ENCODE results near the gene NPAS3.
A peak's percentile ranks its signal among the peaks of the same experiment; 100 is the strongest.

The NPAS3 gene

GRCh38 chr14:33780035-33780434, 841.4 kb downstream of the NPAS3 start:
- no peak for DNase-seq

DNA sequence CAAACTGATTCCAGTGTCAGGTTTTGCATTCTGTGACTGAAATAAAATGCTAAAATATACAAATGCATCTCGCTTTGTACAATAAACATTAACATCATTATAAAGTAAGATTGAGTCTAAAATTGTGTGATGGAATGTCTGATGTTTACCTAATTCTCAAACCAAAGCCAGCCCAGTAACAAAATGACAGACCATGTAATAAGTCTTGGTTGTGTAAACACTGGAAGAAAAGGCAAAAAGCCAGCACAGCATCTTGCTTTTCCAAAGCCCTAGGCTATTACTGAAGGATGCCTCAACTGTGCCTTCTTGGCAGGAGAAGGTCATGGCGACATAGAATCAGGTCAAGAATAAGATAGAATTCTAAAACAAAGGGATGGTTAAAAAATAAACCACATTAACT, 842.6 kb downstream of the NPAS3 start:
- no peak for DNase-seq

DNA sequence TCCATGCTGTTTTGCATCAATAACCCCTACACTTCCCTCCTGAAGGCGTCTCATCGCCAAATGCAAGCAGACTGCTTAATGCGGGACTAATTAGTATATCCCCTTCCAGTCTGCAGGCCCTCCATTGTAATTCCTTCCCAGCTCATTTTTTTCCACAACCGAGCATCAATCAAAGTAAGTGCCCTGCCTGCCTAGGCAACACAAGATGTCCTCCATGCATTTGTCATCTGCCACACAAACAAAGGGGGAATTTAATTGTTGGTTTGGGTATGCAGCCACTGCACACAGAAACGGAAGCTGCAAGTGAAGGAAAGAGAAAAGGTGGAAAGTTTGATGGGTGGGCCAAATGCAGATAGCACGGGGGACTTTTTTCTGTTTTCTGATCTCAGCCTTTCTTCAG, 844.2 kb downstream of the NPAS3 start:
- DNase-seq, result no peak

DNA sequence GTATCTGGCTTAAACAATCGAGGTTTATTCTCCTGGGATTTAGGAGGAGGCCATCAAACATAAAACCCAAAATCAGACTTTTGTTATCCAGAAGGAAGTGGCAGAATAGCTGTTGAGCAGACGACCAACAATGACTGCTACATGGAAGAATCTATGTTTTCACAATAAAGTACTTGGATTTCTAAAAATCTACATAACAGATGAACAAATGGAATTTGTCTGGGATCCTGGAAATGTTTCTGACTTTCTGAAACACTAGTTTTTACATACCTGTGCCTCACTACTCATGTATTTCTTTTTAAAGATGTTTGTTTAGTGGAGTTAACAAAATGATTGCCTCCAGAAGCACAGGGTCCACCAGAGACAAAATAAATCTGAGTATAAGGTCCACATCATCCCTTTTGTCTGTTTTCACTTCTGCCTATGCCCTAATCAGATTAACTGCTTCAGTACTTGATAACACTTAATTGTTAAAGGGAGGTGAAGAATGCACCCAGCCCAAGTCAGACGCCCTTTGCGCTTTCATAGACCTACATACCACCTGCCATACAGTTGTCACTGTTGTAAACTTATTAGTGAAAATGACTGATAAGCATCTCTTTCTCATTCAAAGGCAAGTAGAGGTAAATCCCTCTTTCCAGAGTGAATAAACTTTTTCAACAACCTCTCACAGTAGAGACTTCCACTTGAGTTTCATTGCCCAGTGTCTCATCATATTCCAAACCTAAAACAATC, 847.6 kb downstream of the NPAS3 start:
- DNase-seq, result no peak

- DNase-seq, result no peak
Observed at GRCh38 chr14:33788161-33788560, 849.5 kb downstream of the NPAS3 start.

GRCh38 chr14:33790996-33791395, 852.3 kb downstream of the NPAS3 start:
- no peak for DNase-seq

GRCh38 chr14:33792009-33792719, 853.5 kb downstream of the NPAS3 start:
- no peak for DNase-seq

- peak; percentile 62 for DNase-seq
Observed at GRCh38 chr14:33792720-33793368, 854.2 kb downstream of the NPAS3 start.

DNA sequence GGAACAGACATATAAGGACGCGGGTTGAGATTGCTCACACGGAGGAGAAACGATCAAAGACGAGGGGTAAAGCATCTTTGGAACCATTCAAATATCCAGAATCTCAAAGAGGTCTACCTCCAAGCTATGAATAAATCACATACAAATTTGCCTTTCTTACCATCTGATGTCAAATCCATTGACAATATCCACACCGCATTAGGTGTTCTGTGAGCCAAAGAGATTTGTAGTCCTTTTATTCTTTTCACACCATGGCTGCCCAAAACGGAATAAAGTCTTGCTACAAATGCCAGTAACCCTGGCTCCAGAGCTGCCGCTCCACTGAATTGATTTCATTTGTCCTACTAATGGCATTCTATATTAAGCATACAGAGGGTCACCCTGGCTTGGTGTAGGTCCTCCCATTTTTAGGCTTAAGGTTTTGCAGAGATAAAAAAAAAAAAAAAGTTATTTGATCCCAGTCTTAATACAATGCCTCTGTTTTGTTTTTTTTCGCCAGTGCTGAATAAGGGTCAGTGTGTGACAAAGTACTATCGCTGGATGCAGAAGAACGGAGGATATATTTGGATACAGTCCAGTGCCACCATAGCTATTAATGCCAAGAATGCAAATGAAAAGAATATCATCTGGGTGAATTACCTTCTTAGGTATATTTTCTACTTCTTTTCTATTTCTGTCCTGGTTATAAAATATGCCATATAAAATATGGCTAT, 854.9 kb downstream of the NPAS3 start:
- no peak for DNase-seq

GRCh38 chr14:33794791-33795305, 856.2 kb downstream of the NPAS3 start:
- no peak for DNase-seq

DNA sequence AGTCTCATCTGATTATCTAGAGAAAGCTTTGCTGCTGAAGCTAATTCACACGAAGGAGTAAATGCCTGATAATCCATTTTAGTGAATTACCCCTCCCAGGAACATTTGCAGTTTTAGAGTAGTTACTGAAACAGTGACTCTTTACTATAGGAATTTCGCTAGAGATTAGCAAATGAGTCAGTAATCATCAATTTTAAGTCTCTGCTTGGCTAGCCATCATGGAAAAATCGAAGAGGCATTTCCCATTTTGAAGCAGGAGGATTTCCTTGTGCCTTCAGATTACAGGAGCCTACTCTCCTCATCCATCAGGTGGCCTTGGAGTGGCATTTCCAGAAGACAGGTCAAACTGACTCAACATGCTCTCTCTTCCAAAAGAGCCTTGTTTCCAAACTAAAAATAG, 857.7 kb downstream of the NPAS3 start:
- DNase-seq, result no peak

- no peak for DNase-seq
Observed at GRCh38 chr14:33799705-33800570, 861.3 kb downstream of the NPAS3 start.

DNA sequence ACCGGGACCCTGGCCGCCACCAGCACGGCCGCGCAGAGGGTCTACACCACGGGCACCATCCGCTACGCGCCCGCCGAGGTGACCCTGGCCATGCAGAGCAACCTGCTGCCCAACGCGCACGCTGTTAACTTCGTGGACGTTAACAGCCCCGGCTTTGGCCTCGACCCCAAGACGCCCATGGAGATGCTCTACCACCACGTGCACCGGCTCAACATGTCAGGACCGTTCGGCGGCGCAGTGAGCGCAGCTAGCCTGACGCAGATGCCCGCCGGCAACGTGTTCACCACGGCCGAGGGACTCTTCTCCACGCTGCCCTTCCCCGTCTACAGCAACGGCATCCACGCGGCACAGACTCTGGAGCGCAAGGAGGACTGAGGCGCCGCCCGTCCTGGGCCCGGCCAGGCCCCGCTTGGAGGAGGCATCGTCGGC, 862.1 kb downstream of the NPAS3 start:
- DNase-seq, result no peak

DNA sequence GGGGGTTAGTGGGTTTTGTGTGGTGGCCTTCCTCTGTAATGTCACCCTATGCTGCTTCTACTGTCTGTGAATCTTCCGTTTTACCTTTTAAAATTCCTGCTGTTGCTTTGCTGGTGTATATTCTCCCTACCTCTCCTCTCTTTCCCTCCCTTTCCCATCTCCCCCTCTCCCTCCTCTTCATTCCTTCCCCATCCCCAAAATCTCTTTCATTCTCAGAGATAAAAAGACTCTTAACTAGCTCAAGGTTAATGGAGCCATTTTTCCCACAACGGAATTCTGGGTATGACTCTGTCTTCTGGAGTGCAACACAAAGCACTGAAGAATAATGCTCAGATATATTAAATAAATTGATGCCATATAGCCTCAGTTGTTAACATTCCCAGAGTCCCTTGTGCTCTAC, 864.1 kb downstream of the NPAS3 start:
- no peak for DNase-seq

- no peak for DNase-seq
Observed at GRCh38 chr14:33805593-33805992, 866.9 kb downstream of the NPAS3 start.

DNA sequence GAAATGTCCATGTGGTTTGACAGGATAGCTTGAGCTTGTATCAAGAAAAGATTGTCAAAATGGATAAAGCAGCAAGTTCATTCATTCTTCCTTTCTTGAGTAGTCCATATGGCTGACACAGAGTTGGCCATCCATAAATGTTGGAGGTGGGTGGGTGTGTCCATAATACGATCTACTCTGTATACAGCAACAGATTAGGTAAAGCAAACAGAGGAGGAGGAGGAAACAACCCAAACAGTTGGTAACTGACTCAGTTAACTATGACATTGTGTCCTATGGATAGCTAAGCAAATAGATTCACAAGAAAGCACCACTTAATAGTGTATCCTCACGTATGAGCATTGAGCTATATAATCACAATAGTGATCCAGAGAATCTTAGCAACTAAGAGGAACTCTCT, 868.2 kb downstream of the NPAS3 start:
- DNase-seq, result no peak

DNA sequence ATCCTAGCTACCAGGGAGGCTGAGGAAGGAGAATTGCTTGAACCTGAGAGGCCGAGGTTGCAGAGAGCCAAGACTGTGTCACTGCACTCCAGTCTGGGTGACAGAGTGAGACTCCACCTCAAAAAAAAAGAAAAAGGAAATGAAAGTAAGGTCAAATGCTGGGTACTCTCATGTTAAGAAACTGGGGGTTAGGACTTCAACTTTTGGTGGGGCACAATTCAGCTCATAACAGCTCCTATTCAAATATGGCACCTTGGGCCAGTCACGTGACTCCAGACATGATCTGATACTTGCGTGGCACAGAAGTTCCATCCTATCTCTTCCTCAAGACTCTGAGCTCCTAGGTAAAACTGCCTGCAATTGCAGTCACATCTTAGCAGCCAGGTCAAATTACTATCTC, 869.5 kb downstream of the NPAS3 start:
- no peak for DNase-seq

GRCh38 chr14:33809396-33809981, 870.8 kb downstream of the NPAS3 start:
- no peak for DNase-seq

GRCh38 chr14:33810308-33810707, 871.6 kb downstream of the NPAS3 start:
- no peak for DNase-seq

- DNase-seq, result no peak
Observed at GRCh38 chr14:33811721-33812120, 873.0 kb downstream of the NPAS3 start.

DNA sequence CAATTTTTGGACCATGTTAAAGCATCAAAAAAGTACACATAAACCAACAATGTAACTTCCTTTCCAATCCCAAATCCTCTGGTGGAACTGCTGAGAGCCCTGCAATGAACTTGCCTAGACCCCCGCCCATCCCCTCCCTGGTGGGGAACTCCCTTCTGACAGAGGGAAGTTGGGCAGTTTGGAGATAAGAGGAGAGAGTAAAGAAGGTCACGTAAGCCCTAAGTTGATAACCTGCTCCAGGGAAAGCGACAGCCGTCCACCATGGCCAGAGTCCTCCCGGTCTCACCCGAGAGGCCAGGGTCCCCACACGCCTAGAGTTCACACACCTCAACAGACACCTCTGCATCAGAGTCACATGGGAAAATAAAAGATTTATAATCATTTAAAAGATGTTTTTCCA, 873.5 kb downstream of the NPAS3 start:
- no peak for DNase-seq

GRCh38 chr14:33812601-33813000, 873.9 kb downstream of the NPAS3 start:
- no peak for DNase-seq
